GM23248 (cell line): ENCODE data around the gene CAMP. TPM values are rescaled to one million over a fixed set of nuclear protein-coding genes. Genes with fewer than 3 reads are reported as not detected.

Experiments
- DNase-seq: peaks from one replicate; pipeline ENCODE4 v3.0.0-alpha.2; 2015
- H2AFZ ChIP-seq: fragments of 200-600 bp; sonication (generic); 2 replicates; pipeline ENCODE4 v1.6.1; 2016; ENCODE audit warnings: antibody characterized with exemption
- H3F3A ChIP-seq: fragments of 200-600 bp; sonication (generic); 2 replicates; pipeline ENCODE4 v1.6.1; 2016; ENCODE audit warnings: mild to moderate bottlenecking, antibody characterized with exemption, mixed run types; ENCODE audit not compliant: insufficient read depth
- H3K27ac ChIP-seq: fragments of 200-600 bp; sonication (generic); 2 replicates; pipeline ENCODE4 v1.5.1; 2016; ENCODE audit warnings: mild to moderate bottlenecking
- H3K27me3 ChIP-seq: fragments of 200-600 bp; sonication (generic); replicated peaks from 2 replicates; pipeline ENCODE4 v1.6.1; 2016; ENCODE audit warnings: mild to moderate bottlenecking; ENCODE audit not compliant: insufficient read depth
- H3K36me3 ChIP-seq: fragments of 200-600 bp; sonication (generic); 2 replicates; pipeline ENCODE4 v1.6.1; 2016; ENCODE audit warnings: low read depth, mild to moderate bottlenecking
- H3K4me1 ChIP-seq: fragments of 200-600 bp; sonication (generic); 2 replicates; pipeline ENCODE4 v1.6.1; 2016; ENCODE audit warnings: mild to moderate bottlenecking; ENCODE audit not compliant: insufficient read depth
- H3K4me2 ChIP-seq: fragments of 200-600 bp; sonication (generic); one replicate; pipeline ENCODE4 v1.6.1; 2016; ENCODE audit warnings: mild to moderate bottlenecking; ENCODE audit not compliant: unreplicated experiment
- H3K4me3 ChIP-seq: fragments of 200-600 bp; sonication (generic); 2 replicates; pipeline ENCODE4 v1.5.1; 2016; ENCODE audit warnings: mild to moderate bottlenecking
- H3K79me2 ChIP-seq: fragments of 200-600 bp; sonication (generic); 2 replicates; pipeline ENCODE4 v1.6.1; 2016; ENCODE audit warnings: mild to moderate bottlenecking; ENCODE audit not compliant: insufficient read depth
- H3K9ac ChIP-seq: fragments of 200-600 bp; sonication (generic); 2 replicates; pipeline ENCODE4 v1.6.1; 2016; ENCODE audit warnings: mild to moderate bottlenecking
- H3K9me2 ChIP-seq: fragments of 200-600 bp; sonication (generic); 2 replicates; pipeline ENCODE4 v1.6.1; 2016; ENCODE audit warnings: mixed run types, mild to moderate bottlenecking, moderate library complexity; ENCODE audit not compliant: insufficient read depth
- H3K9me3 ChIP-seq: fragments of 200-600 bp; sonication (generic); one replicate; pipeline ENCODE4 v1.6.1; 2017; ENCODE audit warnings: low read depth
- H4K20me1 ChIP-seq: fragments of 200-600 bp; sonication (generic); 2 replicates; pipeline ENCODE4 v1.6.0; 2016; ENCODE audit not compliant: insufficient read depth
- EZH2 ChIP-seq: fragments of 200-600 bp; sonication (generic); IDR thresholded peaks from 2 replicates; pipeline ENCODE4 v1.6.1; 2018; ENCODE audit warnings: antibody characterized with exemption, mild to moderate bottlenecking; ENCODE audit not compliant: insufficient read depth, poor library complexity, severe bottlenecking
- EZH2phosphoT487 ChIP-seq: fragments of 200-600 bp; sonication (generic); IDR thresholded peaks from 2 replicates; pipeline ENCODE4 v1.6.1; 2018; ENCODE audit warnings: antibody characterized with exemption, moderate library complexity, mild to moderate bottlenecking, low read depth; ENCODE audit not compliant: insufficient read depth
- WGBS, 2 experiments: methylation state at CpG; one replicate each; pipeline ENCODE4 v1.1.6; 2015 to 2017; ENCODE audit warnings: low lambda C conversion rate in 2 of 2, low coverage in 1 of 2; ENCODE audit errors: missing lambda C conversion rate in 2 of 2; 5-methylcytosine and 5-hydroxymethylcytosine counted together
- in situ Hi-C: fragments of 300-500 bp; cut with MboI; formaldehyde crosslinking; loops from 2 replicates; pipeline ENCODE4 v1.15.0; 2020
- polyA plus RNA-seq: library from polyadenylated mRNA; unstranded; fragments of >200 nt; fragmentation: Nextera tagmentation; extraction: Ambion mirVana; gene quantifications from 2 replicates; pipeline ENCODE4 v1.2.1, GENCODE V29; 2016
- total RNA-seq: library from RNA; depleted of rRNA; stranded (reverse); fragments of >200 nt; shearing (Covaris generic); gene quantifications from 2 replicates; pipeline ENCODE4 v1.2.3, GENCODE V29; 2014

The CAMP gene
- total and polyA plus RNA-seq, 2 experiments from 2014 or later: not detected

- H4K20me1 ChIP-seq: no peaks in the 10 kb centered on the region
- H3K9ac ChIP-seq: peak overlapping the region; percentile 79
- H3K4me1 ChIP-seq: peaks cover 8% of the 10 kb centered on the region
- TF ChIP-seq EZH2 (no peak), EZH2phosphoT487 (no peak)
- DNase-seq: no peak
- H3K27me3 ChIP-seq: no peaks in the 10 kb centered on the region
- H3K36me3 ChIP-seq: no peaks in the 10 kb centered on the region; the same call in 1 of the 2 replicates
- H3K27ac ChIP-seq: peak overlapping the region; percentile 36
- H3F3A ChIP-seq: peaks cover 6% of the 10 kb centered on the region
- H2AFZ ChIP-seq: peak overlapping the region; percentile 97
- H3K9me3 ChIP-seq: no peaks in the 10 kb centered on the region
- H3K4me3 ChIP-seq: peak overlapping the region; percentile 79
- H3K9me2 ChIP-seq: no peaks in the 10 kb centered on the region
- in situ Hi-C loops: no loop called here
- WGBS, 2 experiments: 1 to 2% methylated on average over 67 to 75 of the region's 87 CpGs
- peaks cover 22% of the 10 kb centered on the region for H3K79me2 ChIP-seq
- peak overlapping the region; percentile 82 for H3K4me2 ChIP-seq
Observed at GRCh38 chr3:48187579-48188265, 35.6 kb upstream of the CAMP start.

GRCh38 chr3:48188266-48189201 is 34.8 kb upstream of the CAMP start, which contains the start of gene CDC25A:
CDC25A (minus strand) TSS chr3:48188417; CDS start chr3:48187947, 470 bp downstream.
- H3K27ac ChIP-seq: peak within 1 kb of the TSS; percentile 36
- peaks cover 22% of the 10 kb centered on the region for H3K79me2 ChIP-seq
- peak; percentile 99 for DNase-seq
- peak within 1 kb of the TSS; percentile 82 for H3K4me2 ChIP-seq
- H4K20me1 ChIP-seq: no peaks in the 10 kb centered on the region
- H3K4me3 ChIP-seq: peak within 1 kb of the TSS; percentile 79
- 12 to 15% methylated on average over 44 of the region's 44 CpGs for WGBS, 2 experiments
- no peak for TF ChIP-seq EZH2phosphoT487
- no peak for TF ChIP-seq EZH2
- H3F3A ChIP-seq: peaks cover 6% of the 10 kb centered on the region
- peak within 1 kb of the TSS; percentile 97 for H2AFZ ChIP-seq
- no peaks in the 10 kb centered on the region; the same call in 1 of the 2 replicates for H3K36me3 ChIP-seq
- H3K4me1 ChIP-seq: peaks cover 8% of the 10 kb centered on the region
- H3K27me3 ChIP-seq: no peaks in the 10 kb centered on the region
- no peaks in the 10 kb centered on the region for H3K9me2 ChIP-seq
- H3K9me3 ChIP-seq: no peaks in the 10 kb centered on the region
- in situ Hi-C loops: no loop called here
- H3K9ac ChIP-seq: peak within 1 kb of the TSS; percentile 79

- H4K20me1 ChIP-seq: no peaks in the 10 kb centered on the region
- no peaks in the 10 kb centered on the region for H3K27me3 ChIP-seq
- peaks cover 8% of the 10 kb centered on the region for H3K4me1 ChIP-seq
- no peaks in the 10 kb centered on the region; the same call in 1 of the 2 replicates for H3K36me3 ChIP-seq
- H3K9me2 ChIP-seq: no peaks in the 10 kb centered on the region
- no peak for DNase-seq
- H3K4me3 ChIP-seq: no peak overlapping the region
- H2AFZ ChIP-seq: peak overlapping the region; percentile 97
- H3F3A ChIP-seq: peaks cover 6% of the 10 kb centered on the region
- in situ Hi-C loops: no loop called here
- no peak overlapping the region for H3K4me2 ChIP-seq
- no peak overlapping the region for H3K27ac ChIP-seq
- no peak overlapping the region for H3K9ac ChIP-seq
- TF ChIP-seq EZH2: no peak
- TF ChIP-seq EZH2phosphoT487: no peak
- H3K79me2 ChIP-seq: peaks cover 22% of the 10 kb centered on the region
- 78 to 80% methylated on average over 6 of the region's 6 CpGs for WGBS, 2 experiments
- H3K9me3 ChIP-seq: no peaks in the 10 kb centered on the region
Observed at GRCh38 chr3:48189321-48189720, 34.0 kb upstream of the CAMP start.

- Histone ChIP-seq H3K9me2 (no peaks in the 10 kb centered on the region), H3K36me3 (no peaks in the 10 kb centered on the region; the same call in 1 of the 2 replicates), H3F3A (peaks cover 6% of the 10 kb centered on the region), H4K20me1 (no peaks in the 10 kb centered on the region), H3K27ac (no peak overlapping the region), H3K4me3 (no peak overlapping the region), H2AFZ (no peak overlapping the region), H3K79me2 (peaks cover 15% of the 10 kb centered on the region), H3K4me2 (no peak overlapping the region), H3K9ac (no peak overlapping the region), H3K4me1 (peaks cover 8% of the 10 kb centered on the region), H3K27me3 (no peaks in the 10 kb centered on the region), H3K9me3 (no peaks in the 10 kb centered on the region)
- in situ Hi-C loops: no loop called here
- 75 to 77% methylated on average over 3 of the region's 3 CpGs for WGBS, 2 experiments
- DNase-seq: no peak
- TF ChIP-seq EZH2: no peak
- TF ChIP-seq EZH2phosphoT487: no peak
Observed at GRCh38 chr3:48190911-48191310, 32.4 kb upstream of the CAMP start.
